ENCODE results near the gene ARFRP1.

- TF ChIP-seq CTCF (IDR thresholded peaks at IDR 0.05; ENCODE audit: insufficient read depth, low read length, poor library complexity, severe bottlenecking): no peak
- TF ChIP-seq EZH2phosphoT487 (conservative IDR thresholded peaks at IDR 0.05; ENCODE audit: low read length): no peak
Measured at GRCh38 chr20:63734946-63735858, 27.4 kb upstream of the ARFRP1 start.
